GM23338 (cell line): Measurements from ENCODE around the gene TBC1D9. TPM values are rescaled to one million over a fixed set of nuclear protein-coding genes. Genes with fewer than 3 reads are reported as not detected.
A peak's percentile ranks its signal among the peaks of the same experiment; 100 is the strongest.

Experiments
- ATAC-seq: fragments of 200-7000 bp; cut with Tn5 transposase; 3 replicates; pipeline ENCODE4 v1.9.1; 2020
- DNase-seq: peaks from one replicate; pipeline ENCODE4 v3.0.0-alpha.2; 2015; ENCODE audit warnings: low spot score
- H2AFZ ChIP-seq: fragments of 200-600 bp; sonication (generic); 2 replicates; pipeline ENCODE4 v1.8.0; 2016; ENCODE audit warnings: antibody characterized with exemption, mild to moderate bottlenecking, moderate library complexity
- H3F3A ChIP-seq: fragments of 200-600 bp; sonication (generic); replicated peaks from 2 replicates; pipeline ENCODE4 v1.8.0; 2017; ENCODE audit warnings: antibody characterized with exemption, mixed run types, low read depth
- H3K27ac ChIP-seq: fragments of 200-600 bp; sonication (generic); 2 replicates; pipeline ENCODE4 v1.6.1; 2016; ENCODE audit warnings: low read depth
- H3K27me3 ChIP-seq: fragments of 200-600 bp; sonication (generic); 2 replicates; pipeline ENCODE4 v1.8.0; 2016; ENCODE audit warnings: mild to moderate bottlenecking, mixed run types, moderate library complexity; ENCODE audit not compliant: insufficient read depth
- H3K36me3 ChIP-seq: fragments of 200-600 bp; sonication (generic); 2 replicates; pipeline ENCODE4 v1.8.0; 2016; ENCODE audit warnings: mild to moderate bottlenecking; ENCODE audit not compliant: insufficient read depth
- H3K4me1 ChIP-seq: fragments of 200-600 bp; sonication (generic); 2 replicates; pipeline ENCODE4 v1.8.0; 2016; ENCODE audit warnings: mild to moderate bottlenecking, moderate library complexity; ENCODE audit not compliant: insufficient read depth
- H3K4me2 ChIP-seq: fragments of 200-600 bp; sonication (generic); 2 replicates; pipeline ENCODE4 v1.7.1; 2017; ENCODE audit warnings: mixed run types
- H3K4me3 ChIP-seq: fragments of 200-600 bp; sonication (generic); 2 replicates; pipeline ENCODE4 v1.6.1; 2016; ENCODE audit warnings: mixed run types
- H3K79me2 ChIP-seq: fragments of 200-600 bp; sonication (generic); replicated peaks from 2 replicates; pipeline ENCODE4 v1.8.0; 2017; ENCODE audit warnings: mild to moderate bottlenecking; ENCODE audit not compliant: insufficient read depth
- H3K9me2 ChIP-seq: fragments of 200-600 bp; sonication (generic); 2 replicates; pipeline ENCODE4 v1.8.0; 2017; ENCODE audit not compliant: insufficient read depth
- H4K20me1 ChIP-seq: fragments of 200-600 bp; sonication (generic); replicated peaks from 2 replicates; pipeline ENCODE4 v1.8.0; 2017; ENCODE audit warnings: mild to moderate bottlenecking; ENCODE audit not compliant: insufficient read depth
- H3K27ac Mint-ChIP-seq: 2 replicates; pipeline ENCODE4 v1.8.0; 2020; ENCODE audit warnings: inconsistent platforms, mild to moderate bottlenecking, moderate library complexity, mixed read lengths
- H3K27me3 Mint-ChIP-seq: 3 replicates; pipeline ENCODE4 v1.8.0; 2022; ENCODE audit warnings: low read depth, mild to moderate bottlenecking, moderate library complexity, mixed read lengths, inconsistent platforms; ENCODE audit not compliant: insufficient read depth, poor library complexity
- H3K36me3 Mint-ChIP-seq: 3 replicates; pipeline ENCODE4 v1.8.0; 2021; ENCODE audit warnings: low read depth, mild to moderate bottlenecking, inconsistent platforms, moderate library complexity, mixed read lengths
- H3K4me1 Mint-ChIP-seq: 3 replicates; pipeline ENCODE4 v1.8.0; 2020; ENCODE audit warnings: mild to moderate bottlenecking, inconsistent platforms, mixed read lengths
- H3K4me3 Mint-ChIP-seq: 3 replicates; pipeline ENCODE4 v1.8.0; 2021; ENCODE audit warnings: moderate library complexity, mild to moderate bottlenecking, inconsistent platforms, mixed read lengths
- H3K9me3 Mint-ChIP-seq: 3 replicates; pipeline ENCODE4 v1.8.0; 2020; ENCODE audit warnings: moderate library complexity, mild to moderate bottlenecking, inconsistent platforms, mixed read lengths
- JUNB ChIP-seq: IDR thresholded peaks from one replicate; pipeline ENCODE4 v1.6.1; 2016; ENCODE audit warnings: antibody characterized with exemption; ENCODE audit not compliant: unreplicated experiment
- NANOG ChIP-seq: IDR thresholded peaks from 2 replicates; pipeline ENCODE4 v1.6.1; 2016; ENCODE audit warnings: antibody characterized with exemption, borderline replicate concordance
- POLR2AphosphoS5 ChIP-seq: IDR thresholded peaks from 2 replicates; pipeline ENCODE4 v1.6.1; 2016; ENCODE audit warnings: antibody characterized with exemption, low read depth
- STAT1 ChIP-seq: IDR thresholded peaks from one replicate; pipeline ENCODE4 v1.6.1; 2016; ENCODE audit warnings: antibody characterized with exemption; ENCODE audit not compliant: unreplicated experiment
- ZNF331 ChIP-seq: fragments of 250-450 bp; sonication (Bioruptor Pico); IDR thresholded peaks from 2 replicates; pipeline ENCODE4 v1.5.0; 2020; ENCODE audit warnings: low read depth, mild to moderate bottlenecking, moderate library complexity
- polyA plus RNA-seq: library from polyadenylated mRNA; unstranded; fragments of >200 nt; fragmentation: Nextera tagmentation; extraction: Ambion mirVana; gene quantifications from 2 replicates; pipeline ENCODE4 v1.2.1, GENCODE V29; 2016
- total RNA-seq: library from RNA; depleted of rRNA; stranded (reverse); fragments of >200 nt; shearing (Covaris generic); gene quantifications from 2 replicates; pipeline ENCODE4 v1.2.3, GENCODE V29; 2014
- TF ChIP-seq, protein P1 (sequence below), 2 experiments: fragments of 200-600 bp in 1 of 2; sonication (generic) in 1 of 2; conservative IDR thresholded peaks; 2 replicates each; pipeline versions ENCODE4 v1.5.1 to v1.6.1; 2016 to 2017; ENCODE audit warnings: antibody characterized with exemption in 2 of 2, low read depth in 2 of 2, mild to moderate bottlenecking in 2 of 2, moderate library complexity in 1 of 2
- TF ChIP-seq, protein P2 (sequence below): fragments of 250-450 bp; sonication (Bioruptor Pico); IDR thresholded peaks from 2 replicates; pipeline ENCODE4 v1.5.0; 2020; ENCODE audit warnings: mild to moderate bottlenecking, moderate library complexity

The TBC1D9 gene
- total and polyA plus RNA-seq, 2 experiments from 2014 or later: 0.03 to 0.56 TPM

DNA sequence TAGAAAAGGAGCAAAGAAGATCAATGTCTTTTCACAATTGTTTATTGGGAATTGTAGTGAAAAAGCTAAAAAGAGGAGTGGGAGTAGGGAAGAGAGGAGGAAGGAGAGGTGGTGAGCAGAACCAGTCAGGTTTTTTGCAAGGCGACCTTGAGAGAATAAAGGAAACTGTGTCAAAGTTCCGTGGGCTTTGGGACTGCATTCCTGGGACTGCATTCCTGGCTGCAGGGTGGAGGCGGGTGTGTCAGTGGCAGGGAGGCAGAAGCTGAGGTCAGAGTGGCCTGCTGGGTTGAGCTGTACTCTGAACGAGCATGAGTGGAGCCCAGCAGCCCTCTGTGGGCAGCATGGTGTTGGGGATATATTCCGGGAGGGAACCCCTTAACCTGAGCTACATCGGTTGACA lies 120.6 kb downstream of the TBC1D9 start:
- Histone ChIP-seq H3F3A (no peaks in the 10 kb centered on the region), H3K4me1 (no peaks in the 10 kb centered on the region), H3K79me2 (no peaks in the 10 kb centered on the region), H3K9me2 (no peaks in the 10 kb centered on the region), H3K27ac (no peak overlapping the region), H2AFZ (no peak overlapping the region), H3K27me3 (no peaks in the 10 kb centered on the region), H3K36me3 (no peaks in the 10 kb centered on the region), H4K20me1 (no peaks in the 10 kb centered on the region), H3K4me2 (no peak overlapping the region), H3K4me3 (no peak overlapping the region)
- peaks cover 21% of the 10 kb centered on the region for H3K4me1 Mint-ChIP-seq
- DNase-seq (peak; percentile 61), ATAC-seq (peak; percentile 80)
- H3K9me3 Mint-ChIP-seq: no peaks in the 10 kb centered on the region
- peak overlapping the region; percentile 15; the same call in 1 of the 2 replicates for H3K27ac Mint-ChIP-seq
- no peaks in the 10 kb centered on the region for H3K27me3 Mint-ChIP-seq
- TF ChIP-seq STAT1 (no peak), POLR2AphosphoS5 (no peak), ZNF331 (CRISPR knock-in tag) (no peak), JUNB (no peak), NANOG (no peak)
- TF ChIP-seq, protein P1, sequence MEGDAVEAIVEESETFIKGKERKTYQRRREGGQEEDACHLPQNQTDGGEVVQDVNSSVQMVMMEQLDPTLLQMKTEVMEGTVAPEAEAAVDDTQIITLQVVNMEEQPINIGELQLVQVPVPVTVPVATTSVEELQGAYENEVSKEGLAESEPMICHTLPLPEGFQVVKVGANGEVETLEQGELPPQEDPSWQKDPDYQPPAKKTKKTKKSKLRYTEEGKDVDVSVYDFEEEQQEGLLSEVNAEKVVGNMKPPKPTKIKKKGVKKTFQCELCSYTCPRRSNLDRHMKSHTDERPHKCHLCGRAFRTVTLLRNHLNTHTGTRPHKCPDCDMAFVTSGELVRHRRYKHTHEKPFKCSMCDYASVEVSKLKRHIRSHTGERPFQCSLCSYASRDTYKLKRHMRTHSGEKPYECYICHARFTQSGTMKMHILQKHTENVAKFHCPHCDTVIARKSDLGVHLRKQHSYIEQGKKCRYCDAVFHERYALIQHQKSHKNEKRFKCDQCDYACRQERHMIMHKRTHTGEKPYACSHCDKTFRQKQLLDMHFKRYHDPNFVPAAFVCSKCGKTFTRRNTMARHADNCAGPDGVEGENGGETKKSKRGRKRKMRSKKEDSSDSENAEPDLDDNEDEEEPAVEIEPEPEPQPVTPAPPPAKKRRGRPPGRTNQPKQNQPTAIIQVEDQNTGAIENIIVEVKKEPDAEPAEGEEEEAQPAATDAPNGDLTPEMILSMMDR (conservative IDR thresholded peaks at IDR 0.05; ENCODE audit: low read depth in 2 of 2): no peak
- TF ChIP-seq, protein P2, sequence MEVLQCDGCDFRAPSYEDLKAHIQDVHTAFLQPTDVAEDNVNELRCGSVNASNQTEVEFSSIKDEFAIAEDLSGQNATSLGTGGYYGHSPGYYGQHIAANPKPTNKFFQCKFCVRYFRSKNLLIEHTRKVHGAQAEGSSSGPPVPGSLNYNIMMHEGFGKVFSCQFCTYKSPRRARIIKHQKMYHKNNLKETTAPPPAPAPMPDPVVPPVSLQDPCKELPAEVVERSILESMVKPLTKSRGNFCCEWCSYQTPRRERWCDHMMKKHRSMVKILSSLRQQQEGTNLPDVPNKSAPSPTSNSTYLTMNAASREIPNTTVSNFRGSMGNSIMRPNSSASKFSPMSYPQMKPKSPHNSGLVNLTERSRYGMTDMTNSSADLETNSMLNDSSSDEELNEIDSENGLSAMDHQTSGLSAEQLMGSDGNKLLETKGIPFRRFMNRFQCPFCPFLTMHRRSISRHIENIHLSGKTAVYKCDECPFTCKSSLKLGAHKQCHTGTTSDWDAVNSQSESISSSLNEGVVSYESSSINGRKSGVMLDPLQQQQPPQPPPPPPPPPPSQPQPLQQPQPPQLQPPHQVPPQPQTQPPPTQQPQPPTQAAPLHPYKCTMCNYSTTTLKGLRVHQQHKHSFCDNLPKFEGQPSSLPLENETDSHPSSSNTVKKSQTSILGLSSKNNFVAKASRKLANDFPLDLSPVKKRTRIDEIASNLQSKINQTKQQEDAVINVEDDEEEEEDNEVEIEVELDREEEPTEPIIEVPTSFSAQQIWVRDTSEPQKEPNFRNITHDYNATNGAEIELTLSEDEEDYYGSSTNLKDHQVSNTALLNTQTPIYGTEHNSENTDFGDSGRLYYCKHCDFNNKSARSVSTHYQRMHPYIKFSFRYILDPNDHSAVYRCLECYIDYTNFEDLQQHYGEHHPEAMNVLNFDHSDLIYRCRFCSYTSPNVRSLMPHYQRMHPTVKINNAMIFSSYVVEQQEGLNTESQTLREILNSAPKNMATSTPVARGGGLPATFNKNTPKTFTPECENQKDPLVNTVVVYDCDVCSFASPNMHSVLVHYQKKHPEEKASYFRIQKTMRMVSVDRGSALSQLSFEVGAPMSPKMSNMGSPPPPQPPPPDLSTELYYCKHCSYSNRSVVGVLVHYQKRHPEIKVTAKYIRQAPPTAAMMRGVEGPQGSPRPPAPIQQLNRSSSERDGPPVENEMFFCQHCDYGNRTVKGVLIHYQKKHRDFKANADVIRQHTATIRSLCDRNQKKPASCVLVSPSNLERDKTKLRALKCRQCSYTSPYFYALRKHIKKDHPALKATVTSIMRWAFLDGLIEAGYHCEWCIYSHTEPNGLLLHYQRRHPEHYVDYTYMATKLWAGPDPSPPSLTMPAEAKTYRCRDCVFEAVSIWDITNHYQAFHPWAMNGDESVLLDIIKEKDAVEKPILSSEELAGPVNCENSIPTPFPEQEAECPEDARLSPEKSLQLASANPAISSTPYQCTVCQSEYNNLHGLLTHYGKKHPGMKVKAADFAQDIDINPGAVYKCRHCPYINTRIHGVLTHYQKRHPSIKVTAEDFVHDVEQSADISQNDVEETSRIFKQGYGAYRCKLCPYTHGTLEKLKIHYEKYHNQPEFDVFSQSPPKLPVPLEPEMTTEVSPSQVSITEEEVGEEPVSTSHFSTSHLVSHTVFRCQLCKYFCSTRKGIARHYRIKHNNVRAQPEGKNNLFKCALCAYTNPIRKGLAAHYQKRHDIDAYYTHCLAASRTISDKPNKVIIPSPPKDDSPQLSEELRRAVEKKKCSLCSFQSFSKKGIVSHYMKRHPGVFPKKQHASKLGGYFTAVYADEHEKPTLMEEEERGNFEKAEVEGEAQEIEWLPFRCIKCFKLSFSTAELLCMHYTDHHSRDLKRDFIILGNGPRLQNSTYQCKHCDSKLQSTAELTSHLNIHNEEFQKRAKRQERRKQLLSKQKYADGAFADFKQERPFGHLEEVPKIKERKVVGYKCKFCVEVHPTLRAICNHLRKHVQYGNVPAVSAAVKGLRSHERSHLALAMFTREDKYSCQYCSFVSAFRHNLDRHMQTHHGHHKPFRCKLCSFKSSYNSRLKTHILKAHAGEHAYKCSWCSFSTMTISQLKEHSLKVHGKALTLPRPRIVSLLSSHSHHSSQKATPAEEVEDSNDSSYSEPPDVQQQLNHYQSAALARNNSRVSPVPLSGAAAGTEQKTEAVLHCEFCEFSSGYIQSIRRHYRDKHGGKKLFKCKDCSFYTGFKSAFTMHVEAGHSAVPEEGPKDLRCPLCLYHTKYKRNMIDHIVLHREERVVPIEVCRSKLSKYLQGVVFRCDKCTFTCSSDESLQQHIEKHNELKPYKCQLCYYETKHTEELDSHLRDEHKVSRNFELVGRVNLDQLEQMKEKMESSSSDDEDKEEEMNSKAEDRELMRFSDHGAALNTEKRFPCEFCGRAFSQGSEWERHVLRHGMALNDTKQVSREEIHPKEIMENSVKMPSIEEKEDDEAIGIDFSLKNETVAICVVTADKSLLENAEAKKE (CRISPR knock-in tag): no peak
- no peaks in the 10 kb centered on the region for H3K36me3 Mint-ChIP-seq
- H3K4me3 Mint-ChIP-seq: no peak overlapping the region; the same call in 2 of the 3 replicates
